Caco-2 (cell line): ENCODE data around the gene EXOSC2. TPM values are rescaled to one million over a fixed set of nuclear protein-coding genes. Genes with fewer than 3 reads are reported as not detected.
A peak's percentile ranks its signal among the peaks of the same experiment; 100 is the strongest.

Experiments
- BruUV-seq: library from RNA; stranded (reverse); fragments of 400-500 nt; replicated peaks from 2 replicates; lab custom pipeline; 2021; lab: Mats Ljungman, UMichigan
- CTCF ChIA-PET: fragments of 300-600 bp; sonication (Branson Sonifier 250); formaldehyde crosslinking; loops from one replicate; lab custom pipeline; 2022; ENCODE audit warnings: antibody characterized with exemption; lab: Charles Lee
- POLR2A ChIA-PET: fragments of 300-600 bp; sonication (Branson Sonifier 250); formaldehyde crosslinking; loops from one replicate; lab custom pipeline; 2022; ENCODE audit warnings: antibody characterized with exemption; lab: Charles Lee
- DNase-seq, 2 experiments: peaks; one replicate each; pipeline versions ENCODE4 v3.0.0 to v3.0.0-alpha.2; 2020 to 2022
- H3K27me3 ChIP-seq: replicated peaks from 2 replicates; pipeline ENCODE4 v1.6.0; 2011; ENCODE audit warnings: low read length; ENCODE audit not compliant: control insufficient read depth, insufficient read depth
- H3K36me3 ChIP-seq: 2 replicates; pipeline ENCODE4 v1.5.1; 2011; ENCODE audit warnings: low read length; ENCODE audit not compliant: control insufficient read depth, insufficient read depth
- H3K4me1 ChIP-seq: fragments of 250-450 bp; sonication (Bioruptor Pico); 2 replicates; pipeline ENCODE4 v1.5.1; 2020; ENCODE audit warnings: mild to moderate bottlenecking
- H3K4me3 ChIP-seq: 2 replicates; pipeline ENCODE4 v1.5.1; 2011; ENCODE audit warnings: low read depth, mild to moderate bottlenecking, control low read depth, low read length
- H3K9me3 ChIP-seq: fragments of 250-450 bp; sonication (Bioruptor Pico); 2 replicates; pipeline ENCODE4 v1.5.1; 2020; ENCODE audit warnings: mild to moderate bottlenecking, moderate library complexity
- H3K27ac Mint-ChIP-seq: one replicate; pipeline ENCODE4 v1.8.0; 2022; ENCODE audit warnings: mixed read lengths; ENCODE audit not compliant: unreplicated experiment
- H3K27me3 Mint-ChIP-seq: one replicate; pipeline ENCODE4 v1.8.0; 2022; ENCODE audit warnings: mixed read lengths; ENCODE audit not compliant: insufficient read depth, unreplicated experiment
- H3K36me3 Mint-ChIP-seq: one replicate; pipeline ENCODE4 v1.8.0; 2022; ENCODE audit warnings: mild to moderate bottlenecking, mixed read lengths; ENCODE audit not compliant: insufficient read depth, unreplicated experiment
- H3K4me1 Mint-ChIP-seq: one replicate; pipeline ENCODE4 v1.8.0; 2022; ENCODE audit warnings: low read depth, mixed read lengths; ENCODE audit not compliant: unreplicated experiment
- H3K4me3 Mint-ChIP-seq: one replicate; pipeline ENCODE4 v1.8.0; 2022; ENCODE audit warnings: mild to moderate bottlenecking, moderate library complexity, mixed read lengths; ENCODE audit not compliant: unreplicated experiment
- H3K9me3 Mint-ChIP-seq: one replicate; pipeline ENCODE4 v1.8.0; 2022; ENCODE audit warnings: mixed read lengths; ENCODE audit not compliant: unreplicated experiment
- CTCF ChIP-seq, 2 experiments: fragments of 200-600 bp in 1 of 2; IDR thresholded peaks; 1 replicate in 1 of 2; 2 replicates in 1 of 2; pipeline versions ENCODE4 v1.5.1 to v1.8.0; 2011 to 2022; ENCODE audit warnings: antibody characterized with exemption in 1 of 2, control low read depth in 1 of 2, inconsistent platforms in 1 of 2, low read depth in 1 of 2, low read length in 1 of 2, mild to moderate bottlenecking in 1 of 2, moderate library complexity in 1 of 2; ENCODE audit not compliant: insufficient read depth in 1 of 2, severe bottlenecking in 1 of 2, unreplicated experiment in 1 of 2
- intact Hi-C: fragments of 100-400 bp; cut with micrococcal nuclease; formaldehyde crosslinking; loops from one replicate; pipeline ENCODE4 v1.10.0; 2022; ENCODE audit not compliant: unreplicated experiment
- total RNA-seq: library from RNA; stranded (reverse); gene quantifications from 2 replicates; pipeline ENCODE4 v1.2.3, GENCODE V29; 2022

The EXOSC2 gene
- total RNA-seq, 1 experiment from 2014 or later: 59.1 TPM

DNA sequence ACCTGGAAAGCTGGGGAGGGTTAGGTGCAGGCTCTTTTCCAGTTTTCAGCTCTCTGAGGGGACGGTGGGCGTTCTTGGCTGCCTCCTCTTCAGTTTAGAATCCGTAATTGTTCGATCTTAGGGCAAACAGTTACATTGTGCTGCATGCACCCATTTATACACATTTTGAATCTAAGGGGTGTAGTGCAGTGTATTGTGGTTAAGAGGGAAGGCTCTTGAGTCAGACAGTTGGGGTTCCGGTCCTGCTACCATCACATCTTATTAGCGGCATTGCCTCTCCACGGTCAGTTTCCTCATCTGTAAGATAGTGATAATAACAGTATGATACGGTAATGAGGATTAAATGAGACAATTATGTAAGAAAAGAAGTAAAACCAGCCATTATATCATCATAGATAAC lies 625 bp downstream of the EXOSC2 start:
- intact Hi-C loops: no loop called here
- no peak for TF ChIP-seq CTCF (IDR thresholded peaks at IDR 0.05; ENCODE audit: insufficient read depth in 1 of 2, low read depth in 1 of 2, low read length in 1 of 2, severe bottlenecking in 1 of 2, unreplicated experiment in 1 of 2)
- POLR2A ChIA-PET: interaction anchor here (2.2 kb wide), 1 partner anchor 10 kb away, joined by 9 read pairs; no protein-coding TSS in a partner anchor
- CTCF ChIA-PET: interaction anchor here (1.2 to 2.1 kb wide), 2 partner anchors 10 to 172 kb away, joined by 13 read pairs; no protein-coding TSS in a partner anchor
- no peaks in the 10 kb centered on the region for H3K27me3 Mint-ChIP-seq
- TSS peak; percentile 36 for BruUV-seq
- H3K4me3 ChIP-seq: peak overlapping the region; percentile 70
- no peaks in the 10 kb centered on the region; the same call in 1 of the 2 replicates for H3K36me3 ChIP-seq
- DNase-seq: no peak
- peak overlapping the region; percentile 95 for H3K4me3 Mint-ChIP-seq
- no peaks in the 10 kb centered on the region for H3K27me3 ChIP-seq
- H3K27ac Mint-ChIP-seq: peak overlapping the region; percentile 92
- H3K9me3 Mint-ChIP-seq: no peaks in the 10 kb centered on the region
- H3K4me1 ChIP-seq: peaks cover 10% of the 10 kb centered on the region
- peaks cover 61% of the 10 kb centered on the region for H3K36me3 Mint-ChIP-seq
- peaks cover 15% of the 10 kb centered on the region for H3K4me1 Mint-ChIP-seq
- no peaks in the 10 kb centered on the region for H3K9me3 ChIP-seq

DNA sequence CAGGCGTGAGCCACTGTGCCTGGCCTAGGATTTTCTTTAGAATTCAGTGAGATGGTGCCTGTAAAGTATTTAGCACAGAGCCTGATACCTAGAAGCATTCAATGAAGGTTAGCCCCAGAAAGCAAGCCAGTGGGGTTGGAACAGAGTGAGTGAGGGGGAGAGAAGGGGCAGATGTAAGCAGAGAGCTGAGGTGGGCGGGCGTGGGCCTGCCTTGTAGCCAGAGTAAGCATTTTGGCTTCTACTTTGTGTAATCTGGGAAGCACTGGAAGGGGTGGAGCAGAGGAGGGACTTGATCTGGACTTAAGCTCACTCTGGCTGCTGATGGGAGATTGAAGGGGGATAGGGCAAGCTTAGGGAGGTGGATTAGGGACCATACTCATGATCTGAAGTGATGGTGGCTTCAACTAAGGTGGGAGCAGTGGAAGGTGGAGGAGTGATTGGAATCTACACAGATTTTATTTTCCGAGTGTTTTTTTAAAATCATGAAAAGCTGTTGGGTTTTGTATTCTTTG lies 2.6 kb downstream of the EXOSC2 start:
- H3K4me1 Mint-ChIP-seq: peaks cover 9% of the 10 kb centered on the region
- ChIA-PET CTCF (no interaction called here), POLR2A (no interaction called here)
- no peak for TF ChIP-seq CTCF (IDR thresholded peaks at IDR 0.05; ENCODE audit: insufficient read depth in 1 of 2, low read depth in 1 of 2, low read length in 1 of 2, severe bottlenecking in 1 of 2, unreplicated experiment in 1 of 2)
- DNase-seq: no peak
- Histone ChIP-seq H3K4me1 (peaks cover 3% of the 10 kb centered on the region; the same call in 1 of the 2 replicates), H3K4me3 (no peak overlapping the region), H3K9me3 (no peaks in the 10 kb centered on the region), H3K27me3 (no peaks in the 10 kb centered on the region), H3K36me3 (no peaks in the 10 kb centered on the region; the same call in 1 of the 2 replicates)
- no peak overlapping the region for H3K4me3 Mint-ChIP-seq
- intact Hi-C loops: no loop called here
- no peaks in the 10 kb centered on the region for H3K9me3 Mint-ChIP-seq
- BruUV-seq: no TSS peak
- H3K27me3 Mint-ChIP-seq: no peaks in the 10 kb centered on the region
- peaks cover 66% of the 10 kb centered on the region for H3K36me3 Mint-ChIP-seq
- no peak overlapping the region for H3K27ac Mint-ChIP-seq

DNA sequence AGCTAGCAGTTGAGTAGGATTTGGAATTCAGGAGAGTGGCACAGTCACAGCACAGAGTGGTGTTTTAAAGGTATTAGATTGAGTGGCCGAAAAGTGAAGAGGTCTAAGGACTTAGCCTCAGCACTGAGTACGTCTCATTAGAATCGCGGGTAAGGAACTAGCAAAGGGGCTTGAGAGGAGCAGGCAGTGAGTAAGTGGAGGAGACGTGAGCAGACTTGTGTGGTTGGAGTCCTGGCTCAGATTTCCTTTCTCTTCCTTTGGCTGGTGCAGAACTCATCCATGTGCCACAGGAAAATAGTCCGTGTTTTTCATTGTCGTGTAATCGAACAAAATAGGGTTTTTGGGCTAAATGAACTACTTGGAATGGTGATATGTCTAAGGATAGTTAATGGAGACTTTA lies 3.4 kb downstream of the EXOSC2 start:
- Mint-ChIP-seq H3K36me3 (peaks cover 70% of the 10 kb centered on the region), H3K4me1 (peaks cover 9% of the 10 kb centered on the region), H3K4me3 (no peak overlapping the region), H3K27me3 (no peaks in the 10 kb centered on the region), H3K27ac (no peak overlapping the region), H3K9me3 (no peaks in the 10 kb centered on the region)
- Histone ChIP-seq H3K4me1 (peaks cover 3% of the 10 kb centered on the region; the same call in 1 of the 2 replicates), H3K9me3 (no peaks in the 10 kb centered on the region), H3K4me3 (no peak overlapping the region), H3K27me3 (no peaks in the 10 kb centered on the region), H3K36me3 (peaks cover 3% of the 10 kb centered on the region)
- CTCF ChIA-PET: no interaction called here
- no peak for TF ChIP-seq CTCF (IDR thresholded peaks at IDR 0.05; ENCODE audit: insufficient read depth in 1 of 2, low read depth in 1 of 2, low read length in 1 of 2, severe bottlenecking in 1 of 2, unreplicated experiment in 1 of 2)
- intact Hi-C loops: no loop called here
- POLR2A ChIA-PET: no interaction called here
- no peak for DNase-seq
- no TSS peak for BruUV-seq
